UCSD-AML1 (cell line): ENCODE data around the gene SERTM1.

Source experiments
- DNase-seq: peaks from one replicate; lab custom pipeline; 2025; ENCODE audit not compliant: unreplicated experiment; lab: John Stamatoyannopoulos, UW

The SERTM1 gene

GRCh38 chr13:36673838-36674326 is at the start of gene SERTM1:
SERTM1 (plus strand) TSS chr13:36674020; CDS start chr13:36695079, 21,059 bp downstream.
- no peak for DNase-seq

GRCh38 chr13:36628377-36629056 is 45.3 kb upstream of the SERTM1 start:
- DNase-seq: no peak

GRCh38 chr13:36629057-36629385 is 44.8 kb upstream of the SERTM1 start:
- no peak for DNase-seq

GRCh38 chr13:36630181-36630803 is 43.5 kb upstream of the SERTM1 start:
- DNase-seq: no peak

GRCh38 chr13:36639610-36640009 is 34.2 kb upstream of the SERTM1 start:
- DNase-seq: no peak

- no peak for DNase-seq
Measured at GRCh38 chr13:36650611-36651010, 23.2 kb upstream of the SERTM1 start.

GRCh38 chr13:36665630-36666029 is 8.2 kb upstream of the SERTM1 start:
- no peak for DNase-seq

- no peak for DNase-seq
Measured at GRCh38 chr13:36666477-36667229, 7.2 kb upstream of the SERTM1 start.

GRCh38 chr13:36668316-36668715 is 5.5 kb upstream of the SERTM1 start:
- no peak for DNase-seq

GRCh38 chr13:36673352-36673751 is 468 bp upstream of the SERTM1 start:
- no peak for DNase-seq

- DNase-seq: no peak
Measured at GRCh38 chr13:36674337-36675212, 755 bp downstream of the SERTM1 start.

GRCh38 chr13:36675213-36675536 is 1.4 kb downstream of the SERTM1 start:
- no peak for DNase-seq

GRCh38 chr13:36680913-36681312 is 7.1 kb downstream of the SERTM1 start:
- DNase-seq: no peak

GRCh38 chr13:36681894-36682624 is 8.2 kb downstream of the SERTM1 start:
- no peak for DNase-seq

GRCh38 chr13:36683701-36684100 is 9.9 kb downstream of the SERTM1 start:
- no peak for DNase-seq

- DNase-seq: no peak
Measured at GRCh38 chr13:36685927-36686326, 12.1 kb downstream of the SERTM1 start.

GRCh38 chr13:36696410-36697010 is 22.7 kb downstream of the SERTM1 start:
- DNase-seq: no peak

GRCh38 chr13:36700170-36700569 is 26.4 kb downstream of the SERTM1 start:
- no peak for DNase-seq

- no peak for DNase-seq
Measured at GRCh38 chr13:36706755-36707154, 32.9 kb downstream of the SERTM1 start.
